GM12878 (cell line): ENCODE data around the gene GHRH. TPM values are rescaled to one million over a fixed set of nuclear protein-coding genes. Genes with fewer than 3 reads are reported as not detected.

ENCODE experiments used
- ATAC-seq: fragments of 200-7000 bp; cut with Tn5 transposase; 3 replicates; pipeline ENCODE4 v1.9.1; 2020; ENCODE audit warnings: mild to moderate bottlenecking, moderate library complexity
- BruUV-seq: library from RNA; stranded (reverse); fragments of 400-500 nt; replicated peaks from 2 replicates; lab custom pipeline; 2021; lab: Mats Ljungman, UMichigan
- CTCF ChIA-PET: fragments of 300-600 bp; sonication (Branson Sonifier 250); formaldehyde crosslinking; extraction: SDS; loops from one replicate; lab custom pipeline; 2021; ENCODE audit warnings: inconsistent platforms; lab: Yijun Ruan, JAX
- POLR2A ChIA-PET: fragments of 350-600 bp; formaldehyde crosslinking; extraction: SDS; loops from one replicate; lab custom pipeline; 2021; ENCODE audit warnings: inconsistent platforms; lab: Charles Lee
- RAD21 ChIA-PET: fragments of 300-600 bp; sonication (Branson Sonifier 250); formaldehyde crosslinking; loops from one replicate; lab custom pipeline; 2023; ENCODE audit warnings: antibody characterized with exemption; ENCODE audit not compliant: unreplicated experiment; lab: Charles Lee
- SMC1A ChIA-PET: fragments of 300-600 bp; sonication (Branson Sonifier 250); formaldehyde crosslinking; loops from one replicate; lab custom pipeline; 2023; ENCODE audit not compliant: unreplicated experiment, uncharacterized antibody; lab: Charles Lee
- DNase-seq: peaks from one replicate; pipeline ENCODE4 v3.0.0-alpha.2; 2011; ENCODE audit warnings: low read depth, low spot score
- FAIRE-seq: peaks from 3 replicates; lab custom pipeline; 2011; peaks lifted over from hg19 to GRCh38; lab: Jason Lieb, UNC
- H2AFZ ChIP-seq: 2 replicates; pipeline ENCODE4 v1.6.0; 2011; ENCODE audit warnings: low read depth, low read length, control low read depth; ENCODE audit not compliant: control insufficient read depth
- H3K27ac ChIP-seq: 2 replicates; pipeline ENCODE4 v1.5.1; 2011; ENCODE audit warnings: control low read depth; ENCODE audit not compliant: control insufficient read depth, insufficient read depth
- H3K27me3 ChIP-seq, 2 experiments: replicated peaks in 1 of 2; 2 replicates each; pipeline versions ENCODE4 v1.6.0 to v1.6.1; 2011; ENCODE audit warnings: low read length in 1 of 2; ENCODE audit not compliant: control insufficient read depth in 2 of 2, insufficient read depth in 2 of 2
- H3K36me3 ChIP-seq, 2 experiments: 2 replicates each; pipeline ENCODE4 v1.5.1; 2011; ENCODE audit warnings: low read length in 1 of 2; ENCODE audit not compliant: control insufficient read depth in 2 of 2, insufficient read depth in 2 of 2
- H3K4me1 ChIP-seq: 2 replicates; pipeline ENCODE4 v1.6.1; 2011; ENCODE audit warnings: mild to moderate bottlenecking, low read length, moderate library complexity, mixed read lengths; ENCODE audit not compliant: control insufficient read depth, insufficient read depth
- H3K4me2 ChIP-seq: 2 replicates; pipeline ENCODE4 v1.6.0; 2011; ENCODE audit warnings: control low read depth; ENCODE audit not compliant: control insufficient read depth, insufficient read depth
- H3K4me3 ChIP-seq: fragments of 200-600 bp; sonication (generic); 2 replicates; pipeline ENCODE4 v1.5.1; 2016
- H3K79me2 ChIP-seq: 2 replicates; pipeline ENCODE4 v1.6.0; 2011; ENCODE audit warnings: low read length; ENCODE audit not compliant: control insufficient read depth, insufficient read depth
- H3K9ac ChIP-seq: 2 replicates; pipeline ENCODE4 v1.8.0; 2011; ENCODE audit warnings: low read length, control low read depth, mixed read lengths; ENCODE audit not compliant: control insufficient read depth, insufficient read depth
- H3K9me3 ChIP-seq: replicated peaks from 3 replicates; pipeline ENCODE4 v1.5.1; 2011; ENCODE audit warnings: mild to moderate bottlenecking, low read length; ENCODE audit not compliant: control insufficient read depth, insufficient read depth
- H4K20me1 ChIP-seq: 2 replicates; pipeline ENCODE4 v1.6.0; 2011; ENCODE audit not compliant: control insufficient read depth, insufficient read depth
- CBX5 ChIP-seq: sonication (generic); IDR thresholded peaks from 2 replicates; pipeline ENCODE4 v1.6.1; 2016; ENCODE audit warnings: low read depth, moderate library complexity, mild to moderate bottlenecking, inconsistent platforms
- E2F4 ChIP-seq: IDR thresholded peaks from 2 replicates; pipeline ENCODE4 v1.6.1; 2012; ENCODE audit warnings: low read depth, low read length, improper control_type of control experiment
- ETV6 ChIP-seq, 2 experiments: fragments of 450-650 bp in 1 of 2; IDR thresholded peaks in 1 of 2; conservative IDR thresholded peaks in 1 of 2; 2 replicates each; pipeline ENCODE4 v1.6.1; 2014; ENCODE audit warnings: antibody characterized with exemption in 1 of 2, borderline replicate concordance in 1 of 2, low read depth in 1 of 2, mild to moderate bottlenecking in 1 of 2, moderate library complexity in 1 of 2
- FOXK2 ChIP-seq: fragments of 450-650 bp; IDR thresholded peaks from 2 replicates; pipeline ENCODE4 v1.6.1; 2017; ENCODE audit warnings: mild to moderate bottlenecking, moderate library complexity
- IKZF2 ChIP-seq, 2 experiments: fragments of 450-650 bp; IDR thresholded peaks; 2 replicates each; pipeline ENCODE4 v1.6.1; 2017; ENCODE audit warnings: mild to moderate bottlenecking in 2 of 2, moderate library complexity in 2 of 2
- LARP7 ChIP-seq: fragments of 450-650 bp; IDR thresholded peaks from 2 replicates; pipeline ENCODE4 v1.6.1; 2017; ENCODE audit warnings: mild to moderate bottlenecking
- MAX ChIP-seq: IDR thresholded peaks from 2 replicates; pipeline ENCODE4 v1.6.1; 2012; ENCODE audit warnings: low read depth, low read length, improper control_type of control experiment
- MEF2A ChIP-seq: IDR thresholded peaks from 2 replicates; pipeline ENCODE4 v1.6.1; 2011; ENCODE audit warnings: low read depth, mild to moderate bottlenecking, low read length, moderate library complexity; ENCODE audit not compliant: insufficient read depth
- MEF2B ChIP-seq: fragments of 450-650 bp; IDR thresholded peaks from 2 replicates; pipeline ENCODE4 v1.6.1; 2018; ENCODE audit warnings: mild to moderate bottlenecking, moderate library complexity; ENCODE audit not compliant: partially characterized antibody, poor library complexity, severe bottlenecking
- NR2C1 ChIP-seq: fragments of 450-650 bp; IDR thresholded peaks from 2 replicates; pipeline ENCODE4 v1.6.1; 2017; ENCODE audit warnings: antibody characterized with exemption, mild to moderate bottlenecking, moderate library complexity
- NR2C2 ChIP-seq: IDR thresholded peaks from 2 replicates; pipeline ENCODE4 v1.6.1; 2011; ENCODE audit warnings: borderline replicate concordance, low read depth; ENCODE audit not compliant: control insufficient read depth, insufficient read length
- POLR2AphosphoS5 ChIP-seq: IDR thresholded peaks from 2 replicates; pipeline ENCODE4 v1.6.1; 2011; ENCODE audit warnings: mild to moderate bottlenecking, low read length, inconsistent platforms
- RAD21 ChIP-seq: IDR thresholded peaks from 2 replicates; pipeline ENCODE4 v1.6.1; 2011; ENCODE audit warnings: mild to moderate bottlenecking, low read depth, low read length, moderate library complexity; ENCODE audit not compliant: insufficient read depth
- RAD51 ChIP-seq: fragments of 450-650 bp; IDR thresholded peaks from 2 replicates; pipeline ENCODE4 v1.6.1; 2016; ENCODE audit warnings: moderate library complexity, mild to moderate bottlenecking, inconsistent platforms
- RB1 ChIP-seq: fragments of 450-650 bp; formaldehyde crosslinking; IDR thresholded peaks from 2 replicates; pipeline ENCODE4 v1.6.1; 2017; ENCODE audit warnings: mild to moderate bottlenecking, borderline replicate concordance
- WGBS: methylation state at CpG from one replicate; pipeline ENCODE4 v1.1.6; 2016; ENCODE audit warnings: low lambda C conversion rate; ENCODE audit not compliant: insufficient replicate concordance, insufficient coverage; ENCODE audit errors: missing lambda C conversion rate; 5-methylcytosine and 5-hydroxymethylcytosine counted together
- in situ Hi-C: fragments of 300-500 bp; cut with MboI; formaldehyde crosslinking; loops from 9 replicates; pipeline ENCODE4 v1.14.3; 2018; ENCODE audit warnings: mixed read lengths
- intact Hi-C: fragments of 100-400 bp; cut with micrococcal nuclease; formaldehyde crosslinking; loops from one replicate; pipeline ENCODE4 v1.14.2; 2022; ENCODE audit not compliant: unreplicated experiment
- polyA plus RNA-seq, 11 experiments: library from polyadenylated mRNA; depleted of rRNA in 4 of 11; unstranded in 6 of 11; stranded (reverse) in 5 of 11; fragments of >200 nt; fragmentation: Nextera tagmentation in 4 of 11; fragmentation: Illumina TruSeq in 1 of 11; extraction: Ambion mirVana in 4 of 11; extraction: Trizol in 1 of 11; gene quantifications; 1 replicate in 1 of 11; 2 replicates in 10 of 11; pipeline versions ENCODE4 v1.2.1 to v1.2.3, GENCODE V29; 2011 to 2016; ENCODE audit warnings: inconsistent platforms in 2 of 11, missing spikeins in 2 of 11, low read depth in 1 of 11
- total RNA-seq, 4 experiments: library from RNA; depleted of rRNA in 3 of 4; stranded (reverse); fragments of >200 nt in 3 of 4; fragmentation: Illumina TruSeq in 1 of 4; extraction: Trizol in 1 of 4; gene quantifications; 2 replicates each; pipeline versions ENCODE4 v1.2.1 to v1.2.3, GENCODE V29; 2013 to 2021

The GHRH gene
- total and polyA plus RNA-seq, 10 of the 15 experiments (the other 5 are each of a cell fraction or from before 2014, with no cell fraction given), result not detected

GRCh38 chr20:37308086-37309050, 46.8 kb upstream of the GHRH start (continued):
- TF ChIP-seq ETV6 (conservative IDR thresholded peaks at IDR 0.05 in 1 of 2, IDR thresholded peaks at IDR 0.05 in 1 of 2; ENCODE audit: borderline replicate concordance in 1 of 2, low read depth in 1 of 2) (peak in 1 of 2 experiments; percentile 41; a peak in 1 of 4 replicates), NR2C1 (no peak), LARP7 (no peak)

DNA sequence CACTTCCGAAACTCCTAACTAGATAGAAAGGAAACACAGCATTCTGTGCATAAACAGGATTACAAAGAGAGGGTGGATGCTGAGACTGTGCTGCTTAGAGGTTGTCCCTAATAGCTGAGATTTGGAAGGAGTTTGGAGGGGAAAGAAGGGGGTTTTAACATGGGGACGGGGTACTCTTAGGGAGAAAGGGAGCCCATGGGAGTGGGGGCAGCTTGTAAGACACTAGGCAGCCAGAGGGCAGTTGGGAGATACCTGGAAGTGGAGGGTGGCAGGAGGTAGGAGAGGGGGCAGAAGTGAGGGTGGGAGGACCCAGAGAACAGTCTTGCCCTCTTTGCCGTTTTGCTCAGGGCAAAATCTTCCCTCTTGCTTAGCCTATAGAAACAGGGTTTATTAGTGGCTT, 44.2 kb upstream of the GHRH start:
- H3K9ac ChIP-seq, result no peak overlapping the region
- H3K4me1 ChIP-seq, result peaks cover 36% of the 10 kb centered on the region
- no peaks in the 10 kb centered on the region for H4K20me1 ChIP-seq
- no TSS peak for BruUV-seq
- SMC1A ChIA-PET, result interaction anchor here (0.8 to 1.6 kb wide), 5 partner anchors 9 to 40 kb away, joined by 3 to 5 read pairs (median 3); partner anchors contain the start of gene SRC
- no peak overlapping the region for H3K4me3 ChIP-seq
- H3K36me3 ChIP-seq, result peaks cover 30 to 57% of the 10 kb centered on the region in 2 experiments
- 81% methylated on average over 3 of the region's 3 CpGs for WGBS
- no peak overlapping the region for H3K27ac ChIP-seq
- in situ Hi-C loops (no loop called here), intact Hi-C loops (no loop called here)
- FAIRE-seq (no peak), DNase-seq (no peak)
- RAD21 ChIA-PET, result interaction anchor here (1.0 to 1.4 kb wide), 3 partner anchors 8 to 31 kb away, joined by 3 to 5 read pairs (median 3); no protein-coding TSS in a partner anchor
- peaks cover 37% of the 10 kb centered on the region for H3K79me2 ChIP-seq
- no peak overlapping the region for H2AFZ ChIP-seq
- no peak for TF ChIP-seq IKZF2 (IDR thresholded peaks at IDR 0.05)
- TF ChIP-seq MEF2B, result no peak
- no peak for TF ChIP-seq RAD21
- TF ChIP-seq NR2C2, result no peak
- TF ChIP-seq CBX5, result no peak
- no peak for TF ChIP-seq FOXK2
- TF ChIP-seq RB1, result no peak
- no peak for TF ChIP-seq E2F4
- TF ChIP-seq MAX, result no peak
- no peak for TF ChIP-seq RAD51
- TF ChIP-seq POLR2AphosphoS5, result no peak
- TF ChIP-seq MEF2A, result no peak
- TF ChIP-seq, all 136 proteins: peak for 0
- ChIA-PET CTCF (interaction anchor here (0.9 to 1.4 kb wide), 3 partner anchors 8 to 36 kb away, joined by 3 to 5 read pairs (median 4); no protein-coding TSS in a partner anchor), POLR2A (interaction anchor here (0.5 to 1.1 kb wide), 3 partner anchors 11 to 392 kb away, joined by 3 read pairs; partner anchors contain the start of gene MANBAL)
- H3K27me3 ChIP-seq, result no peaks in the 10 kb centered on the region
- no peak overlapping the region for H3K4me2 ChIP-seq
- no peak for ATAC-seq
- no peaks in the 10 kb centered on the region for H3K9me3 ChIP-seq
